Endometrial microvascular endothelial cells (primary cell): Measurements from ENCODE around the gene LRRC36. TPM values are rescaled to one million over a fixed set of nuclear protein-coding genes. Genes with fewer than 3 reads are reported as not detected.
"Not testable (repeated sequence)": the region's sequence is repeated elsewhere in the genome, so short reads cannot be mapped to it uniquely, and the experiment has no call there.

Experiments used
- in situ Hi-C: cut with HindIII; loops from 2 replicates; pipeline ENCODE4 v1.10.0; 2017; ENCODE audit warnings: low sequenced_read_pairs, low pct_unique_long_range_greater_than_20kb; ENCODE audit errors: inconsistent ontology term
- total RNA-seq: library from RNA; depleted of rRNA; stranded (reverse); fragments of >200 nt; gene quantifications from one replicate; pipeline ENCODE4 v1.2.3, GENCODE V29; 2015; ENCODE audit errors: inconsistent ontology term

The LRRC36 gene
- total RNA-seq, 1 donor from 2014 or later = 0.56 TPM

- in situ Hi-C loops = no loop called here
Measured at GRCh38 chr16:67333315-67333714, 6.7 kb downstream of the LRRC36 start.

GRCh38 chr16:67336116-67336515 lies 9.5 kb downstream of the LRRC36 start:
- in situ Hi-C loops = no loop called here

GRCh38 chr16:67336648-67337047 lies 10.0 kb downstream of the LRRC36 start:
- in situ Hi-C loops = no loop called here

GRCh38 chr16:67339453-67339852 lies 12.8 kb downstream of the LRRC36 start:
- in situ Hi-C loops = no loop called here

GRCh38 chr16:67341250-67341649 lies 14.6 kb downstream of the LRRC36 start:
- in situ Hi-C loops = no loop called here

- in situ Hi-C loops = no loop called here
Measured at GRCh38 chr16:67342616-67343015, 16.0 kb downstream of the LRRC36 start.

GRCh38 chr16:67345401-67345800 lies 18.8 kb downstream of the LRRC36 start:
- in situ Hi-C loops = no loop called here

GRCh38 chr16:67346341-67346740 lies 19.7 kb downstream of the LRRC36 start:
- in situ Hi-C loops = no loop called here

- in situ Hi-C loops = no loop called here
Measured at GRCh38 chr16:67349172-67349571, 22.6 kb downstream of the LRRC36 start.

- in situ Hi-C loops = no loop called here
Measured at GRCh38 chr16:67350324-67350723, 23.7 kb downstream of the LRRC36 start.

- in situ Hi-C loops = not testable (repeated sequence)
Measured at GRCh38 chr16:67352463-67352862, 25.8 kb downstream of the LRRC36 start.

- in situ Hi-C loops = no loop called here
Measured at GRCh38 chr16:67356396-67356795, 29.8 kb downstream of the LRRC36 start.

GRCh38 chr16:67357561-67357960 lies 30.9 kb downstream of the LRRC36 start:
- in situ Hi-C loops = no loop called here

GRCh38 chr16:67359540-67360269 lies 33.1 kb downstream of the LRRC36 start:
- in situ Hi-C loops = not testable (repeated sequence)

- in situ Hi-C loops = no loop called here
Measured at GRCh38 chr16:67361038-67361437, 34.4 kb downstream of the LRRC36 start.

GRCh38 chr16:67364600-67365235 lies 38.1 kb downstream of the LRRC36 start:
- in situ Hi-C loops = no loop called here

- in situ Hi-C loops = no loop called here
Measured at GRCh38 chr16:67370661-67371060, 44.0 kb downstream of the LRRC36 start.

- in situ Hi-C loops = no loop called here
Measured at GRCh38 chr16:67372664-67373063, 46.0 kb downstream of the LRRC36 start.

- in situ Hi-C loops = not testable (repeated sequence)
Measured at GRCh38 chr16:67376012-67376411, 49.4 kb downstream of the LRRC36 start.

GRCh38 chr16:67378642-67379041 lies 52.0 kb downstream of the LRRC36 start:
- in situ Hi-C loops = no loop called here
